Common myeloid progenitor, CD34-positive (primary cell): Measurements from ENCODE around the gene CALML3.

ENCODE experiments used
- CTCF ChIA-PET: fragments of 350-600 bp; sonication (Branson Sonifier 250); formaldehyde crosslinking; loops from one replicate; lab custom pipeline; 2021; ENCODE audit warnings: antibody characterized with exemption; lab: Charles Lee
- POLR2A ChIA-PET: fragments of 350-600 bp; sonication (Branson Sonifier 250); formaldehyde crosslinking; loops from one replicate; lab custom pipeline; 2021; ENCODE audit warnings: antibody characterized with exemption; lab: Charles Lee
- DNase-seq, 3 donors: peaks; one replicate each; pipeline versions ENCODE4 v3.0.0 to v3.0.0-alpha.2; 2013
- H3K27ac ChIP-seq, 2 experiments: 1 replicate in 1 of 2; 2 replicates in 1 of 2; pipeline ENCODE4 v1.7.0; 2013; ENCODE audit warnings: inconsistent platforms in 2 of 2, low read length in 2 of 2, mild to moderate bottlenecking in 2 of 2, low read depth in 1 of 2, moderate library complexity in 1 of 2; ENCODE audit not compliant: severe bottlenecking in 2 of 2, insufficient read depth in 1 of 2, poor library complexity in 1 of 2
- H3K27me3 ChIP-seq, 5 experiments: replicated peaks in 2 of 5; 1 replicate in 3 of 5; 2 replicates in 2 of 5; pipeline versions ENCODE4 v1.6.1 to v1.7.0; 2013; ENCODE audit warnings: low read length in 4 of 5, mild to moderate bottlenecking in 2 of 5, moderate library complexity in 2 of 5, inconsistent platforms in 1 of 5; ENCODE audit not compliant: insufficient read depth in 5 of 5, control insufficient read depth in 4 of 5
- H3K36me3 ChIP-seq, 4 experiments: 1 replicate in 2 of 4; 2 replicates in 2 of 4; pipeline versions ENCODE4 v1.6.1 to v1.7.0; 2013; ENCODE audit warnings: low read length in 3 of 4, control low read depth in 1 of 4, mild to moderate bottlenecking in 1 of 4; ENCODE audit not compliant: control insufficient read depth in 4 of 4, insufficient read depth in 4 of 4
- H3K4me1 ChIP-seq, 4 experiments: 1 replicate in 3 of 4; 2 replicates in 1 of 4; pipeline versions ENCODE4 v1.6.1 to v1.7.1; 2013; ENCODE audit warnings: low read length in 3 of 4, mild to moderate bottlenecking in 3 of 4, control low read depth in 1 of 4, inconsistent platforms in 1 of 4, moderate library complexity in 1 of 4; ENCODE audit not compliant: control insufficient read depth in 4 of 4, insufficient read depth in 4 of 4; ENCODE audit errors: control extremely low read depth in 1 of 4
- H3K4me3 ChIP-seq, 7 experiments: 1 replicate in 4 of 7; 2 replicates in 3 of 7; pipeline versions ENCODE4 v1.5.1 to v1.7.0; 2013; ENCODE audit warnings: mild to moderate bottlenecking in 7 of 7, low read length in 6 of 7, moderate library complexity in 6 of 7, inconsistent platforms in 2 of 7, low read depth in 2 of 7, control low read depth in 1 of 7; ENCODE audit not compliant: insufficient read depth in 4 of 7, control insufficient read depth in 1 of 7; ENCODE audit errors: extremely low read depth in 1 of 7
- H3K9me3 ChIP-seq, 5 experiments: 1 replicate in 4 of 5; 2 replicates in 1 of 5; pipeline versions ENCODE4 v1.6.1 to v1.7.1; 2013; ENCODE audit warnings: low read length in 4 of 5, mild to moderate bottlenecking in 2 of 5, inconsistent platforms in 1 of 5, low read depth in 1 of 5, moderate library complexity in 1 of 5; ENCODE audit not compliant: control insufficient read depth in 4 of 5, insufficient read depth in 2 of 5; ENCODE audit errors: control extremely low read depth in 1 of 5
- WGBS: methylation state at CpG from one replicate; pipeline ENCODE4 v1.1.5; 2013; ENCODE audit not compliant: insufficient coverage; 5-methylcytosine and 5-hydroxymethylcytosine counted together

CALML3 gene

GRCh38 chr10:5508161-5508604 is 16.6 kb upstream of the CALML3 start:
- 98% methylated on average over 18 of the region's 18 CpGs for WGBS
- H3K9me3 ChIP-seq, result no peaks in the 10 kb centered on the region
- no peak for DNase-seq
- no peaks in the 10 kb centered on the region for H3K36me3 ChIP-seq
- no peaks in the 10 kb centered on the region for H3K4me1 ChIP-seq
- no peak overlapping the region for H3K27ac ChIP-seq
- ChIA-PET CTCF (interaction anchor here (1.3 kb wide), 2 partner anchors 8 to 9 kb away, joined by 3 read pairs; partner anchors contain the start of gene CALML5), POLR2A (no interaction called here)
- peaks cover 0 to 1% (median 0%) of the 10 kb centered on the region in 5 experiments for H3K27me3 ChIP-seq
- H3K4me3 ChIP-seq, result no peak overlapping the region

- no peaks in the 10 kb centered on the region for H3K4me1 ChIP-seq
- H3K36me3 ChIP-seq, result no peaks in the 10 kb centered on the region
- H3K27me3 ChIP-seq, result peaks cover 0 to 1% (median 0%) of the 10 kb centered on the region in 5 experiments
- WGBS, result 100% methylated on average over 4 of the region's 6 CpGs
- CTCF ChIA-PET, result interaction anchor here (0.7 to 1.3 kb wide), 3 partner anchors 8 to 36 kb away, joined by 3 to 4 read pairs (median 3); partner anchors contain the start of gene CALML5
- no peaks in the 10 kb centered on the region for H3K9me3 ChIP-seq
- POLR2A ChIA-PET, result no interaction called here
- no peak overlapping the region for H3K4me3 ChIP-seq
- H3K27ac ChIP-seq, result no peak overlapping the region
- no peak for DNase-seq
Measured at GRCh38 chr10:5508786-5509185, 16.0 kb upstream of the CALML3 start.

GRCh38 chr10:5509236-5509635 is 15.5 kb upstream of the CALML3 start:
- Histone ChIP-seq H3K36me3 (no peaks in the 10 kb centered on the region), H3K9me3 (no peaks in the 10 kb centered on the region), H3K27me3 (peaks cover 0 to 1% (median 0%) of the 10 kb centered on the region in 5 experiments), H3K27ac (no peak overlapping the region), H3K4me3 (no peak overlapping the region), H3K4me1 (no peaks in the 10 kb centered on the region)
- DNase-seq, result no peak
- CTCF ChIA-PET, result interaction anchor here (0.7 to 1.3 kb wide), 3 partner anchors 9 to 36 kb away, joined by 3 to 4 read pairs (median 3); partner anchors contain the start of gene CALML5
- WGBS, result 100% methylated on average over 2 of the region's 9 CpGs
- POLR2A ChIA-PET, result no interaction called here

- Histone ChIP-seq H3K36me3 (no peaks in the 10 kb centered on the region), H3K27me3 (peaks cover 0 to 1% (median 0%) of the 10 kb centered on the region in 5 experiments), H3K27ac (no peak overlapping the region), H3K9me3 (no peaks in the 10 kb centered on the region), H3K4me1 (no peaks in the 10 kb centered on the region), H3K4me3 (no peak overlapping the region)
- DNase-seq, result no peak
- ChIA-PET POLR2A (no interaction called here), CTCF (interaction anchor here (0.7 kb wide), 1 partner anchor 37 kb away, joined by 4 read pairs; no protein-coding TSS in a partner anchor)
- 96% methylated on average over 7 of the region's 11 CpGs for WGBS
Measured at GRCh38 chr10:5509691-5510090, 15.1 kb upstream of the CALML3 start.

GRCh38 chr10:5510281-5511072 is 14.3 kb upstream of the CALML3 start:
- Histone ChIP-seq H3K27ac (no peak overlapping the region), H3K9me3 (no peaks in the 10 kb centered on the region), H3K27me3 (peaks cover 0 to 1% (median 0%) of the 10 kb centered on the region in 5 experiments), H3K36me3 (no peaks in the 10 kb centered on the region), H3K4me3 (no peak overlapping the region), H3K4me1 (no peaks in the 10 kb centered on the region)
- no peak for DNase-seq
- WGBS, result 96% methylated on average over 13 of the region's 16 CpGs
- ChIA-PET POLR2A (no interaction called here), CTCF (interaction anchor here (1.0 kb wide), 1 partner anchor 15 kb away, joined by 3 read pairs; no protein-coding TSS in a partner anchor)

GRCh38 chr10:5511231-5511884 is 13.4 kb upstream of the CALML3 start:
- 94% methylated on average over 28 of the region's 32 CpGs for WGBS
- peaks cover 0 to 1% (median 0%) of the 10 kb centered on the region in 5 experiments for H3K27me3 ChIP-seq
- CTCF ChIA-PET, result interaction anchor here (1.0 kb wide), 1 partner anchor 16 kb away, joined by 3 read pairs; no protein-coding TSS in a partner anchor
- no peak overlapping the region for H3K4me3 ChIP-seq
- DNase-seq, result no peak
- no peaks in the 10 kb centered on the region for H3K4me1 ChIP-seq
- H3K9me3 ChIP-seq, result no peaks in the 10 kb centered on the region
- POLR2A ChIA-PET, result no interaction called here
- H3K27ac ChIP-seq, result no peak overlapping the region
- H3K36me3 ChIP-seq, result no peaks in the 10 kb centered on the region
